HG02870 (cell line): ENCODE measurements around the gene FEZF1.

ENCODE experiments used
- ATAC-seq: cut with Tn5 transposase; IDR thresholded peaks from one replicate; pipeline ENCODE4 v1.9.1; 2021; ENCODE audit warnings: mild to moderate bottlenecking, moderate library complexity; ENCODE audit not compliant: unreplicated experiment

The FEZF1 gene

GRCh38 chr7:122304319-122304975 is at the start of gene FEZF1:
Gene FEZF1 (minus strand): TSS chr7:122304750. CDS start chr7:122304437, 313 bp downstream.
- ATAC-seq, result no peak

- no peak for ATAC-seq
Observed at GRCh38 chr7:122352454-122352853, 47.9 kb upstream of the FEZF1 start.

GRCh38 chr7:122350701-122351100 is 46.2 kb upstream of the FEZF1 start:
- ATAC-seq, result no peak

- no peak for ATAC-seq
Observed at GRCh38 chr7:122344303-122344620, 39.7 kb upstream of the FEZF1 start.

GRCh38 chr7:122343601-122344302 is 39.2 kb upstream of the FEZF1 start:
- no peak for ATAC-seq

- no peak for ATAC-seq
Observed at GRCh38 chr7:122340427-122340826, 35.9 kb upstream of the FEZF1 start.

- no peak for ATAC-seq
Observed at GRCh38 chr7:122339145-122339904, 34.8 kb upstream of the FEZF1 start.

- ATAC-seq, result no peak
Observed at GRCh38 chr7:122337011-122337410, 32.5 kb upstream of the FEZF1 start.

- ATAC-seq, result no peak
Observed at GRCh38 chr7:122329145-122329802, 24.7 kb upstream of the FEZF1 start.

- ATAC-seq, result no peak
Observed at GRCh38 chr7:122327969-122328368, 23.4 kb upstream of the FEZF1 start.

- ATAC-seq, result no peak
Observed at GRCh38 chr7:122316467-122317388, 12.2 kb upstream of the FEZF1 start.

- no peak for ATAC-seq
Observed at GRCh38 chr7:122315507-122316466, 11.2 kb upstream of the FEZF1 start.

GRCh38 chr7:122314284-122314683 is 9.7 kb upstream of the FEZF1 start:
- no peak for ATAC-seq

GRCh38 chr7:122312789-122313188 is 8.2 kb upstream of the FEZF1 start:
- no peak for ATAC-seq

- no peak for ATAC-seq
Observed at GRCh38 chr7:122311734-122312450, 7.3 kb upstream of the FEZF1 start.

GRCh38 chr7:122311050-122311700 is 6.6 kb upstream of the FEZF1 start:
- ATAC-seq, result no peak

- ATAC-seq, result peak; percentile 80
Observed at GRCh38 chr7:122310119-122311021, 5.8 kb upstream of the FEZF1 start.
